CD4-positive, alpha-beta memory T cell (primary cell): ENCODE data around the gene DCAF8. TPM values are rescaled to one million over a fixed set of nuclear protein-coding genes. Genes with fewer than 3 reads are reported as not detected.

Experiments
- CTCF ChIA-PET: fragments of 350-600 bp; sonication (Branson Sonifier 250); formaldehyde crosslinking; loops from one replicate; lab custom pipeline; 2021; ENCODE audit warnings: inconsistent platforms; ENCODE audit not compliant: partially characterized antibody; lab: Charles Lee
- POLR2A ChIA-PET: fragments of 350-600 bp; sonication (Branson Sonifier 250); formaldehyde crosslinking; loops from one replicate; lab custom pipeline; 2021; ENCODE audit not compliant: partially characterized antibody; lab: Charles Lee
- DNase-seq, 5 donors: peaks; one replicate each; pipeline versions ENCODE4 v3.0.0 to v3.0.0-alpha.2; 2020 to 2022; ENCODE audit warnings: mixed read lengths in 1 of 5
- H3K27ac ChIP-seq: one replicate; pipeline ENCODE4 v1.7.0; 2013; ENCODE audit warnings: low read depth, low read length
- H3K27me3 ChIP-seq: 2 replicates; pipeline ENCODE4 v1.7.0; 2013; ENCODE audit warnings: mild to moderate bottlenecking, low read length, moderate library complexity; ENCODE audit not compliant: insufficient read depth
- H3K36me3 ChIP-seq: 2 replicates; pipeline ENCODE4 v1.7.0; 2013; ENCODE audit warnings: mild to moderate bottlenecking, low read length, moderate library complexity; ENCODE audit not compliant: insufficient read depth
- H3K4me1 ChIP-seq: 2 replicates; pipeline ENCODE4 v1.7.0; 2013; ENCODE audit warnings: mild to moderate bottlenecking, low read length, moderate library complexity; ENCODE audit not compliant: insufficient read depth
- H3K4me3 ChIP-seq, 2 donors: one replicate each; pipeline ENCODE4 v1.7.0; 2013; ENCODE audit warnings: low read length in 2 of 2, mild to moderate bottlenecking in 1 of 2
- H3K9me3 ChIP-seq, 2 donors: one replicate each; pipeline ENCODE4 v1.7.0; 2013; ENCODE audit warnings: low read length in 2 of 2, control low read depth in 1 of 2; ENCODE audit not compliant: control insufficient read depth in 1 of 2
- H3K27ac Mint-ChIP-seq, 7 donors: one replicate each; pipeline ENCODE4 v1.8.0; 2020 to 2021; ENCODE audit warnings: mixed read lengths in 7 of 7, mild to moderate bottlenecking in 6 of 7, inconsistent platforms in 3 of 7, moderate library complexity in 3 of 7
- H3K27me3 Mint-ChIP-seq, 2 donors: one replicate each; pipeline ENCODE4 v1.8.0; 2020 to 2021; ENCODE audit warnings: mixed read lengths in 2 of 2
- H3K36me3 Mint-ChIP-seq, 2 donors: one replicate each; pipeline ENCODE4 v1.8.0; 2020 to 2021; ENCODE audit warnings: mixed read lengths in 2 of 2, inconsistent platforms in 1 of 2, mild to moderate bottlenecking in 1 of 2
- H3K4me1 Mint-ChIP-seq, 4 donors: one replicate each; pipeline ENCODE4 v1.8.0; 2020 to 2021; ENCODE audit warnings: mixed read lengths in 4 of 4, mild to moderate bottlenecking in 1 of 4
- H3K4me3 Mint-ChIP-seq, 8 donors: one replicate each; pipeline ENCODE4 v1.8.0; 2020 to 2021; ENCODE audit warnings: mixed read lengths in 8 of 8, mild to moderate bottlenecking in 7 of 8, moderate library complexity in 6 of 8, inconsistent platforms in 3 of 8
- H3K9me3 Mint-ChIP-seq, 8 donors: one replicate each; pipeline ENCODE4 v1.8.0; 2020 to 2021; ENCODE audit warnings: mixed read lengths in 8 of 8, mild to moderate bottlenecking in 5 of 8, inconsistent platforms in 3 of 8, moderate library complexity in 1 of 8
- intact Hi-C: fragments of 100-400 bp; cut with micrococcal nuclease; formaldehyde crosslinking; loops from one replicate; pipeline ENCODE4 v1.15.1; 2023
- polyA plus RNA-seq, 2 donors: library from polyadenylated mRNA; unstranded; fragments of 300-500 nt; fragmentation: Illumina TruSeq; gene quantifications; one replicate each; pipeline ENCODE4 v1.2.3, GENCODE V29; 2021
- total RNA-seq, 2 experiments: library from RNA; stranded (reverse); gene quantifications; one replicate each; pipeline ENCODE4 v1.2.3, GENCODE V29; 2021

The DCAF8 gene
- total and polyA plus RNA-seq, 4 experiments from 2014 or later = 57.5 to 223 (median 139) TPM

DNA sequence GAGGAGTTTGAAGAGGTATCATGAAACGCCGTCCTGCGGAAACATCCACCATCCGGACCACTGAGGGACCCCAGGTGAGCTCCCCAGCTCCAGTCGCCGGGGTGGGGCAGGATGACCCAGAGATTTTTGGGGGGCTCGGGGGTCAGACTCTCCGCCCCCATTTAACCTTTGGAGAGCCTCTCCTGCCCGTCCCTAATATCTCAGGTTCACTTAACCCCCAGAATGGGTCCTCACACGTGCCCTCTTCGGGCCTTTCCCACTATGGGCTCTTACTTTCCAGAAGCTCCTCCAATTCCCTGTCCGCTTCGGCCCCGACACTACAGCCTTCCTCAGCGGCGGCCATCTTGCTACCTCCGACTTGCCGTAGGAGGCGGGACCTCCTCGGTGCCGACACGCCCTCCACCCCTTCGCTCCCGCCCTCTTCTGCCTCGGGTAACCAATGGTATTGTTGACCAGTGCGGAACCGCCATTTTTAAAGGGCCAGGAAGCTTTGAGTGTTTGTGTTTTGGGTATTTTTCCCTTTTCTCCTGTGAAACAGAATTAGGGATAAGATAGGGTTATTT lies 22.5 kb upstream of the DCAF8 start, which contains the start of gene PEX19:
Gene PEX19 (minus strand): TSS at position 352 of the 563 bp plus-strand sequence. CDS start 9 bp downstream, at position 343.
- H3K4me3 Mint-ChIP-seq = peak within 1 kb of the TSS; percentile 98 to 100 (median 99)
- Histone ChIP-seq H3K9me3 (no peaks in the 10 kb centered on the region), H3K4me1 (peaks cover 24% of the 10 kb centered on the region), H3K4me3 (peak within 1 kb of the TSS; percentile 53 to 98), H3K36me3 (peaks cover 36% of the 10 kb centered on the region), H3K27ac (peak within 1 kb of the TSS; percentile 81), H3K27me3 (no peaks in the 10 kb centered on the region)
- no peaks in the 10 kb centered on the region for H3K9me3 Mint-ChIP-seq
- H3K36me3 Mint-ChIP-seq = peaks cover 33 to 58% of the 10 kb centered on the region in 2 donors
- DNase-seq = peak; percentile 90 to 95 (median 92)
- POLR2A ChIA-PET = interaction anchor here (0.6 to 3.9 kb wide), 18 partner anchors 8 to 837 kb away, joined by 3 to 90 read pairs (median 4); partner anchors contain the start of genes DCAF8, IGSF8, NCSTN and PEA15
- CTCF ChIA-PET = interaction anchor here (0.7 to 2.7 kb wide), 12 partner anchors 8 to 199 kb away, joined by 3 to 12 read pairs (median 3); partner anchors contain the start of genes CASQ1 and DCAF8
- H3K27ac Mint-ChIP-seq = peak within 1 kb of the TSS; percentile 71 to 99 (median 98)
- intact Hi-C loops = loop anchor here (1.0 to 5.0 kb wide), 3 partner anchors 23 to 78 kb away; partner anchors contain the start of genes COPA, DCAF8, NCSTN and PEA15
- no peaks in the 10 kb centered on the region for H3K27me3 Mint-ChIP-seq
- peaks cover 20 to 44% (median 28%) of the 10 kb centered on the region in 4 donors for H3K4me1 Mint-ChIP-seq

DNA sequence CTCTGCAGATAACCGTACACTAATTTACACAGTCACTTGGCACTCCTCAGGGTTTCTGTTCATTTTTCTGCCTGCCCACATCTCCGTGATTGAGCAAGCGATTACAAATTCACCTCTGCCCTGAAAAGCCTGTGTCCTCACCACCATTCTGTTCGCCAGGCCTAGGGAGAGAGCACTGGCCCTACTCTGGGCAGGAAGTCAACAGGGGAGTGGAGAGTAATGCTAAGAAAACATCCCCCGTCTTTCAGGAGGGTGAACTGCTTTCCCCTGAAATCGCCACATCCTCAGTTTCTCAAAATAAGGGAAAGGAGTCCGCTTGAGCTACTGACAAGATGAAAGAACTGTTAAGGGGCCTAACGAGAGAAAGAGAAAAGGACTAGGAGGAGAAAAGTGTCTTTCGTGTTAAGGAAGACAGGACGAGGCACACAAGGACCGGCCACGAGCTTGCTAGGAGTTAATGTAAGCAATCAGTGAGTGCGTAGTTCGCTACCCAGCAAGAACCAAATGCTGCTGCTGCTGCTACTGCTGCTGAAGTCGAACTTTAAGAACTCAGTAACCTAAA lies 22.0 kb upstream of the DCAF8 start:
- Mint-ChIP-seq H3K4me1 (peaks cover 20 to 44% (median 28%) of the 10 kb centered on the region in 4 donors), H3K36me3 (peaks cover 36 to 58% of the 10 kb centered on the region in 2 donors)
- peak overlapping the region; percentile 81 for H3K27ac ChIP-seq

DNA sequence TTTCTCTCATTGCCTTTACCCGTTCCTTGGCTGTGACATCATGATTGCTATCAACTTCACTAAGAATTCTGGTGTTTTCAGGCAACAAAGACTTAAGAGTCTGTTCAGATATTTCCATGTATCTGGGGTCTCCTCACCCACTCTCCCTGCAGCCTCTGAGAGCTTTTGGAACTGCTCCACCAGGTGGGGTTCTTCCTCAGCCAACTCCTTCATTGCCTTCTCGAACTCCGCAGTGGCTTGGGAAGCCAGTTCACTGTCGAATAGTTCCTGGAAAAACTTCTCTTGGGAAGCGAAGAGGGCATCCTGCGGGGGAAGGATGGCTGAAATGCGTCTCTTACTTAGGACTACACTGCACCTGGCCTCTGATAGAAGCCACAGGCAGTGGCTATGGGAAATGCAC lies 20.5 kb upstream of the DCAF8 start:
- peaks cover 24% of the 10 kb centered on the region for H3K4me1 ChIP-seq
- no peaks in the 10 kb centered on the region for H3K27me3 ChIP-seq
- H3K36me3 Mint-ChIP-seq = peaks cover 43 to 63% of the 10 kb centered on the region in 2 donors
- H3K27ac Mint-ChIP-seq = peak overlapping the region in 1 of 7 donors; percentile 35
- CTCF ChIA-PET = no interaction called here
- DNase-seq = no peak
- H3K27ac ChIP-seq = no peak overlapping the region
- H3K4me3 Mint-ChIP-seq = no peak overlapping the region
- H3K36me3 ChIP-seq = peaks cover 51% of the 10 kb centered on the region
- no peak overlapping the region for H3K4me3 ChIP-seq
- POLR2A ChIA-PET = interaction anchor here (1.3 kb wide), 1 partner anchor 20 kb away, joined by 3 read pairs; the partner anchor contains the start of gene DCAF8
- H3K9me3 Mint-ChIP-seq = no peaks in the 10 kb centered on the region
- intact Hi-C loops = no loop called here
- no peaks in the 10 kb centered on the region for H3K27me3 Mint-ChIP-seq
- peaks cover 20 to 44% (median 28%) of the 10 kb centered on the region in 4 donors for H3K4me1 Mint-ChIP-seq
- H3K9me3 ChIP-seq = no peaks in the 10 kb centered on the region

More for the DNA sequence above, 22.0 kb upstream of the DCAF8 start:
- ChIA-PET POLR2A (interaction anchor here (0.9 to 3.9 kb wide), 15 partner anchors 8 to 186 kb away, joined by 3 to 90 read pairs (median 5); partner anchors contain the start of genes DCAF8, IGSF8, NCSTN and PEA15), CTCF (interaction anchor here (1.0 to 2.7 kb wide), 9 partner anchors 9 to 94 kb away, joined by 3 to 12 read pairs (median 3); partner anchors contain the start of genes CASQ1 and DCAF8)
- no peaks in the 10 kb centered on the region for H3K9me3 ChIP-seq
- Mint-ChIP-seq H3K4me3 (peak overlapping the region; percentile 98 to 100 (median 99)), H3K9me3 (no peaks in the 10 kb centered on the region), H3K27me3 (no peaks in the 10 kb centered on the region), H3K27ac (peak overlapping the region; percentile 71 to 99 (median 98))
- peak overlapping the region; percentile 53 to 98 for H3K4me3 ChIP-seq
- H3K36me3 ChIP-seq = peaks cover 39% of the 10 kb centered on the region
- H3K27me3 ChIP-seq = no peaks in the 10 kb centered on the region
- intact Hi-C loops = no loop called here
- peak in 1 of 5 donors; percentile 7 for DNase-seq
- H3K4me1 ChIP-seq = peaks cover 24% of the 10 kb centered on the region

DNA sequence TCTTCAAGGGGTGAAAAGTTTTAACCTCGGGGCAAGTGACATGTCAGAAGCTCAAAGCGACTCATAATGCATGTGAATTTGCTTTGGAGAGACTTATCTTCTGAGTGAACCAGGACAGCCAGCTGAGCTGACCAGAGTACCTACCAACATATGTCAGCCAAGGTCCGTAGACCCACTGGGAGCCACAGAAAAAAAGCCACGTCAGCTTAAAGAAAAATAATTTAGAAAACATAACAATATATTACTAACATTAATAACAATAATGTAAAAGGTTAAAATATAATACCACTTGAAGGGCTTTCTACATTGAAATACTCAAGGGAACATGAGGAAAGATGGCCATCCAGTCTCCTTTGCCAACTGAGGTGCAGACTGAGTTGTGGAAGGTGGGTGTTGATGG lies 15.6 kb upstream of the DCAF8 start:
- Mint-ChIP-seq H3K27ac (no peak overlapping the region), H3K27me3 (no peaks in the 10 kb centered on the region), H3K36me3 (peaks cover 47 to 65% of the 10 kb centered on the region in 2 donors), H3K9me3 (no peaks in the 10 kb centered on the region), H3K4me1 (peaks cover 0 to 13% (median 3%) of the 10 kb centered on the region in 4 donors), H3K4me3 (no peak overlapping the region)
- H3K4me3 ChIP-seq = no peak overlapping the region
- peaks cover 62% of the 10 kb centered on the region for H3K36me3 ChIP-seq
- H3K4me1 ChIP-seq = peaks cover 2% of the 10 kb centered on the region
- no peak overlapping the region for H3K27ac ChIP-seq
- ChIA-PET POLR2A (interaction anchor here (0.9 to 10.3 kb wide), 2 partner anchors 13 to 16 kb away, joined by 3 to 66 read pairs; partner anchors contain the start of gene DCAF8), CTCF (interaction anchor here (1.1 to 5.0 kb wide), 3 partner anchors 11 to 169 kb away, joined by 3 to 28 read pairs (median 12); no protein-coding TSS in a partner anchor)
- DNase-seq = no peak
- H3K9me3 ChIP-seq = no peaks in the 10 kb centered on the region
- no peaks in the 10 kb centered on the region for H3K27me3 ChIP-seq
- intact Hi-C loops = no loop called here

DNA sequence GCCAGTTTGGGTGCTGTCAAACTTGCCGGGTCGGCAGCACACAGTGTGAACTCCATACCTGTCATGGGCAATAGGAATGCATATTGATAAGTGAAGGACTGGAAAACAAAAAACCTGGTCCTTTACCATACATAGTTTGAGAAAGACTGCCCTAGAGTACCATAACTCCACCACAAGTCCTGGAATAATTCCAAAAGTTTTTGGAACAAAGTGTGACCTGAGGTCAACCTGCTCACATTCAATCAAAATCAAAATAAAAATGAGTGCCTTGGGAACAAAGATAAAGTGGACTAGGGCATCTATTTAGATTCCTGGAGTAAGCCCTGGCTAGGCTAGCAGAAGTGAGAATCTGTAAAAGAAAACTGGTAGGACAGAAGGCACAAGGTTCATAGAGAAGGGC lies 15.0 kb upstream of the DCAF8 start:
- Mint-ChIP-seq H3K36me3 (peaks cover 41 to 60% of the 10 kb centered on the region in 2 donors), H3K27ac (no peak overlapping the region), H3K4me3 (no peak overlapping the region), H3K4me1 (peaks cover 0 to 7% (median 2%) of the 10 kb centered on the region in 4 donors), H3K27me3 (no peaks in the 10 kb centered on the region), H3K9me3 (no peaks in the 10 kb centered on the region)
- DNase-seq = no peak
- intact Hi-C loops = no loop called here
- ChIA-PET CTCF (interaction anchor here (1.1 to 5.0 kb wide), 2 partner anchors 14 to 168 kb away, joined by 3 to 28 read pairs; no protein-coding TSS in a partner anchor), POLR2A (interaction anchor here (0.9 to 10.3 kb wide), 3 partner anchors 7 to 15 kb away, joined by 3 to 66 read pairs (median 11); partner anchors contain the start of genes DCAF8 and PEX19)
- Histone ChIP-seq H3K27ac (no peak overlapping the region), H3K4me3 (no peak overlapping the region), H3K36me3 (peaks cover 55% of the 10 kb centered on the region), H3K27me3 (no peaks in the 10 kb centered on the region), H3K9me3 (no peaks in the 10 kb centered on the region), H3K4me1 (no peaks in the 10 kb centered on the region)

DNA sequence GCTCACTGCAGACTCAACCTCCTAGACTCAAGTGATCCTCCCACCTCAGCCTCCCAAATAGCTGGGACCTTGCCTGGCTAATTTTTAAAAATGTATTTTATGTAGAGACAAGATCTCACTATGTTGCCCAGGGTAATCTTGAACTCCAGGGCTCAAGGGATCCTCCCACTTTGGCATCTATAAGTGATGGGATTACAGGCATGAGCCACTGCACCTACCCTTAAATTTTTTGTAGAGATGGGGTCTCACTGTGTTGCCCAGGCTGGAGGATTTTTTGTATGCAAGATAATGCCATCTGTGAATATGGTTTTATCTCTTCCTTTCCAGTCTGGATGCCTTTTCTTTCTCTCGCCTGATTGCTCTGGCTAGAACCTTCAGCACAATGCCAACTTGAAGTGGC lies 8.7 kb upstream of the DCAF8 start:
- H3K4me3 ChIP-seq = no peak overlapping the region
- H3K9me3 ChIP-seq = no peaks in the 10 kb centered on the region
- no peaks in the 10 kb centered on the region for H3K36me3 ChIP-seq
- H3K27ac ChIP-seq = no peak overlapping the region
- DNase-seq = no peak
- Mint-ChIP-seq H3K4me3 (no peak overlapping the region), H3K9me3 (no peaks in the 10 kb centered on the region), H3K27me3 (no peaks in the 10 kb centered on the region), H3K27ac (no peak overlapping the region), H3K4me1 (peaks cover 0 to 2% (median 0%) of the 10 kb centered on the region in 4 donors), H3K36me3 (peaks cover 0 to under 1% of the 10 kb centered on the region in 2 donors)
- ChIA-PET CTCF (interaction anchor here (2.4 kb wide), 1 partner anchor 21 kb away, joined by 13 read pairs; no protein-coding TSS in a partner anchor), POLR2A (interaction anchor here (1.0 kb wide), 1 partner anchor 9 kb away, joined by 3 read pairs; the partner anchor contains the start of gene DCAF8)
- H3K27me3 ChIP-seq = no peaks in the 10 kb centered on the region
- intact Hi-C loops = no loop called here
- no peaks in the 10 kb centered on the region for H3K4me1 ChIP-seq
